NCI-H2227 (cell line): ENCODE data around the gene PARVG.

Experiments
- DNase-seq: peaks from one replicate; lab custom pipeline; 2025; ENCODE audit not compliant: unreplicated experiment; lab: John Stamatoyannopoulos, UW

The PARVG gene

DNA sequence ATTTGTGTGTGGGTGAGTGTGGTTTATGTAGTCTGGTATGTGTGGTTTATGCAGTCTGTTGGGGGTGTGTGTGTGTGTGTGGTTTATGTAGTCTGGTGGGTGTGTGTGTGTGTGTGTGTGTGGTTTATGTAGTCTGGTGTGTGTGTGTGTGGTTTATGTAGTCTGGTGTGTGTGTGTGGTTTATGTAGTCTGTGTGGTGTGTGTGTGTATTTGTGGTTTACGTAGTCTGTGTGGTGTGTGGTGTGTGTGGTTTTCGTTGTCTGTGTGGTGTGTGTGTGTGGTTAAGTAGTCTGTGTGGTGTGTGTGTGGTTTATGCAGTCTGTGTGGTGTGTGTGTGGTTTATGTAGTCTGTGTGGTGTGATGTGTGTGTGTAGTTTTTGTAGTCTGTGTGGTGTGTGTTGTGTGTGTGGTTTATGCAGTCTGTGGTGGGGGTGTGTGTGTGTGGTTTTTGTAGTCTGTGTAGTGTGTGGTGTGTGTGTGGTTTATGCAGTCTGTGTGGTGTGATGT lies 26.2 kb upstream of the PARVG start:
- peak; percentile 17 for DNase-seq

DNA sequence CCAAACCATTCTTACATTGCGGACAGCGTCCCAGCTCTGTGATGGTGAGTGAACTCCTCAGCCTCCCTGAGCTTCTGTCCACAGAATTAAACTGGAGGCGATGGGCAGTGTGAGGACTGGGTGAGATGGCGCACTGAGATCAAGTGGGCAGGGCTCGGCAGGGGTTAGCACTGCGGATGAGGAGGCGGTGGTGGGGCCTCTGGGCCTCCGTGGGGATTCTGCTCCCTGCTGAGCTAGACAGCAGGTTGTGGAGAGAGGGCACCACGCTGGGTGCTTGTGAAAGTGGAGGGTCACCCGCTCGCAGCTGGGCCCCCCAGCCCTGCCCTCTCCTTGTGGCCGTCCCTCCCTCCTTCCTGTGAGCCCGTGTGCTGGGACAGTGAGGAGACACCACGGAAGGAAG lies 25.6 kb upstream of the PARVG start:
- DNase-seq, result no peak

DNA sequence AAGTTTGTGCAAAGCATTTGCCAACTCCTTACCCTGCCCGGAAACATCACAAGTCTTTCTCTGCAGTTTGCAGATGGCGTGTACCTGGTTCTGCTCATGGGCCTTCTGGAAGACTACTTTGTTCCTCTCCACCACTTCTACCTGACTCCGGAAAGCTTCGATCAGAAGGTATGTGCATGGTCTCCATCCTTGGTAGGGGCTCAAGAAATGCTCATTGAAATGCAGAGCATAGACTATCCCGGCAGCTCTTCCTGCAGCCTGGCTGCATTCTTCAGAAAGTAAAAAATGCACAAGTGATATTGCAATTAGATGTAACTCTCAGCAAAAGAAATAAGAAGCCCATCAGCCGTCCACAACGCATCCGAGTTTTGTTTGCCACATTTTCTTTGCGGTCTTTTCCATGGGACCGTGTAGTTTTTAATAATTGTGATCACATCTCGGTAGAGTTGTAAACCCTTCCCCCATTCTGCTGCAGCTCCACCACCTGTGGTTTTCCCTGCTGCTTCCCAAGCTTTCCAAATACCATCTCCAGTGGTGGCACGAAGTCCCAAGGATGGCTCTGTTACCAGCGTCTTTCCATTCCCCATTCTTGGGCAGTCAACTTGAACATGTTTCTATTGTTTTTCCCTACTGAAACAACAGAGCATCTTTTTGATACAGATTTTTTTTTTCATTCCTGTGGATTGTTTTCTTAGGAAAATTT lies 22.7 kb upstream of the PARVG start:
- DNase-seq, result no peak

DNA sequence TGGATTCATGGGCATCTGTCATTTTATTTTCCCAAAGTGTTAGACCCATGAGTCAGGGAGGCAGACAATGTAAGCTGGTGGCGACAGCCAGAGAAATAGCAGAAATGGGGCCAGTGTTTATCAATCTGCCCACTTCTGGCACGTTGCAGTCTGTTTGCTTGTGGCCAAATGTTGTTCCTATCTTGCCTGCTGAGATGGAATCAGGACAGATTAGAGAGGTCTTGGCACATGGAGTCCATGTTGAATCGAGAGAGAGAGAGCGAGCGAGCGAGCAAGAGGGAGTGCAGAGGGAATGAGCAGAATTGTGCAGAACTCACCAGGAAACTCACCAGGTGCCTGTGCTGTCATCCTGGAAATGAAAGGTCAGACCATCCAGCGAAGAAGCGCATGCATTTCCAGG lies 21.9 kb upstream of the PARVG start:
- DNase-seq, result no peak

DNA sequence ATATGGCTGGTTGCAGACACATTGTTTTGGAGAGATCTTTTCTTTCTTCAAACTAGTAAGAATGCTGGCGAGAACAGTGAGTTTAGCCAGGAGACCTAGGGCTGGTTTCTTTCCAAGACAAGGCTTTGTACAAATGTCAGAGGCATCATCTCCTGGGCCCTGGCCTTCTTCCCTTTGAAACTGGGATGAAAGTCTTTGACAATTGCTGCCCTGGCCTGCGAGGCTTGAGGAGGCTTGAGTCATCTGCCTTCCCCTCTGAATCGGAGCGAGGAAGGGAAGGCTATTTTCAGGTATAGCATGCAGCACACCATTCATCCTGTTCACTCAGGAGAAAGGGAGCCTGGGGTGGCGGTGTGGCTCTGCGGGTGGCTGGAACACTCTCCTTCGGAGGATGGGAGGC lies 21.5 kb upstream of the PARVG start:
- DNase-seq, result no peak

DNA sequence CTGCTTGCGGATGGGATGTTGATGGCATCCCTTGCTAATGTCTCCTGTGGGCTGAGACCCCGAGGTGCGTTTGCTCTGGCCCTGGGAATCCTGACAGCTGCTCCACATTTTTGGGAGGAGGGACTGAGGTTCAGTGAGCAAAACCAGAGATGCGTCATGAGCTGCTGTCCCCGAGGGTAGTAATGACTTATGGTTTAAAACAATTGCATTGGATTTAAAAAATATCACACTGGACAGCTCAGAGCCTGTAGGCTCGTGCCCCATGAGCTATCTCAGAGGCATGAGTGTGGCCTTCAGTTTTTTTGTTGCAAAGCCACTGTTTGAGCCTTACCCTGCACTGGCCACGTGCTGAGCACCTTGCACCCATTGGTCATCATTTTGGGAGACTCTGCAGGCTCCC lies 20.9 kb upstream of the PARVG start:
- no peak for DNase-seq

DNA sequence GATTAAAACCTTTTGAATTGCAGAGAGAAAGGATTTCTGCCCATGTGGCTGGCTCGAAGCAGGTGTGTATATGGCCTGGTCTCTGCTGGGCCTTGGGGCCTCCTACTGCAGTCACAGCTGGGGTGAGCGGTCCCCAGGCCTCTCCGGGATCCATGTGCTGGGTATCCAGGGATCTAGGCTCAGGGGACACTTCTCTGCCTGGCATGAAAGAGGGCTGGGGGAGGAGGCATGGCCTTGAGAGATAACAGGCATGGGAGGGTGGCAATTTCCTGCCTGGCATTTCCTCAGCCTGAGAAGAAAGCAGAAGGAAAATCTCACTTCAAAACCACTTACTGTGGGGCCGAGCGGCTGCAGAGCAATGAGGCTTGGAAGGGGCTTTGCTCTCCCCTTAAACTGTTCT lies 20.3 kb upstream of the PARVG start:
- DNase-seq, result no peak

DNA sequence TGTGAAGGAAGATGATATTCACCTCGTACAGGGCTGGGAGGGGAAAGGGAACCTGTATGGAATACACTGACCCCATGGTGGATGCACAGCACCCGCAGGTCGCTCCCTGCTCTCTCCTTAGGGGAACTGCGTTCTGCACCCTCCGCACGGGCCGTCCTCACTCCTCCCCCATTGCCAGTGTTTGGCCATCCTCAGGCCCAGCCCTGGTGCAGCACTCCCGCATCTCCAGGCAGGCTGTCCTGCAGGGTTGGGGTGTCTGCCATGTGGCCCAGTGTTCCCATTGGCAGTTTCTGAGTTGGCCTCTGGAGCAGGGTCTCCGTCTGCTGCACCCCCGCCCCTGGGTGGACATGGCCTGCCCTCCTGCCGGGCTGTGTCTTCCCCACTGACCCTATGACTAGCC lies 19.1 kb upstream of the PARVG start:
- no peak for DNase-seq

DNA sequence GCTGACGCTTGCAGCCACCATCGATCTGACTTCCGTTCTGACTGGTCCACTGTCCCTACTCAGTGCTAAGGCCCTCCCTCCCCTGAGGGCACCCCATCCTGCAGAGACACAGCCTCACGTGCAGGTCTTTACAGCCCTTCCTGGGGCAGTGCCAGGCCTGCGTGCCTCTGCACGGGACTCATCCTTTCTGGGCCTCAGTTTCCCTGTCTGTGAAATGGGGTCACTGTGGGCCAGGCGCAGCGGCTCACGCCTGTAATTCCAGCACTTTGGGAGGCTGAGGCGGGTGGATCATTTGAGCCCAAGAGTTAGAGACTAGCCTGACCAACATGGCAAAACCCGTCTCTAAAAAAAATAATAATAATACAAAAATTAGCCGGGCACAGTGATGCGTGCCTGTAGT lies 17.8 kb upstream of the PARVG start:
- no peak for DNase-seq

DNA sequence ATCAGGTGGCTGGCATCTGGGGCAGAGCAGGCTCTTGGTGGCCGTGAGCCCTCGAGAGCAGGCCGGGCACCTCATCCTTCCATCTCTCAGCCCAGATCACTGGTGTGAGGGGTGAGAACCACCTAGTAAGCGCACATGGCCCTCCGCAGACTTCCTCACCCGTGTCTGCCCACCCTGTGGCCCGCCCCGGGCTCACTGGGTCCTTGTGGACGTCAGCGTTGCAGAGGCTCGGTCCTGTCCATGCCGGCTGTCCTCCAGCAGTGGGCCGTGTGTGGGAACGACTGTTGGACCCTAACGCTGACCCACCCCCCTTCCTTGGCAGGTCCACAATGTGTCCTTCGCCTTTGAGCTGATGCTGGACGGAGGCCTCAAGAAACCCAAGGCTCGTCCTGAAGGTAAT lies 17.2 kb upstream of the PARVG start:
- DNase-seq, result no peak

DNA sequence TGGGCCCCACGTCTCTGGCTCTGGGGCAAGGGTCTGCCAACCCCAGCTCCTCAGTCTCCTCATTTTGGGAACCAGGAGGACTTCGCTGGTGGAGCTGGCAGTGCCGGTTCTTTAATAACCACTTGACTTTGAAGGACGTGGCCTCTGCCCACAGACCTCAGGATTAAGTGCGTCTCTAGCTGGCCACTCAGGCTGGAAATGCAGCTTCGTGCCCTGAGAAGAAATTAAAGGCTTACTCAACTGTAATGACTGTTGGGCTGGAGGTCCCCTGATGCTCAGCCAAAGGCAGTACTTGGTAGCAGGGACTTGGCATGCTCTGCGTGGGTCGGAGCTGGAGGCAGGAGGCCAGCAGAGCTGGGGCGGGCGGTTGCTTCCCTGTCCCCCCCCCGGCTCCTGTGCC lies 16.7 kb upstream of the PARVG start:
- no peak for DNase-seq

DNA sequence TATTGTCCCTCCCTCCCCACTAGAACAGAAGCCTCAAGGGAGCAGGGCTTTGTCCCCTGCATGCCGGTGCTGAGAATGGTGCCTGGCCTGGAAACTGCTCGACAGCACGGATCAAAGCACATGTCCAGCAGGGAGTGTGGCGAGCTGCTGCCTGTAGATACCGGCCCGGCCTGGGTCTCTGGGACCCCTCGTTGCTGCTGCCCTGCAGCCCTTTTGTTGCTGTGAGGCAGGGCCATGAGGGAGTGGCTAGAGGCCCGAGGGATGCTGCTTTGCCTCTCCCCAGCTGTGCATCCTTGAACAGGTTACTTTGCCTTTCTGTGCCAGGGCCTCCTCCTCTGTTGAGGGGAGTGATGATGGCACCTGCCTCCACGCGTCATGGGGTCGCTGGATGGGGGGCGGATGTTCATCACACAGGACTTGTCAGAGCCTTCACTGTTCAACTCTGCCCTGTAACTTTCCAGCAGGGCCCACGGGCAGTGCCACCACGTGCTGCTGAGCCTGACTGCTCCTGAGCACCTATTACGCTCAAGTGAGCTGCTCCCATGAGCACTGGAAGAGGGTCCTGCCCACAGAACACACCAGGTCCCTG lies 15.3 kb upstream of the PARVG start:
- no peak for DNase-seq

DNA sequence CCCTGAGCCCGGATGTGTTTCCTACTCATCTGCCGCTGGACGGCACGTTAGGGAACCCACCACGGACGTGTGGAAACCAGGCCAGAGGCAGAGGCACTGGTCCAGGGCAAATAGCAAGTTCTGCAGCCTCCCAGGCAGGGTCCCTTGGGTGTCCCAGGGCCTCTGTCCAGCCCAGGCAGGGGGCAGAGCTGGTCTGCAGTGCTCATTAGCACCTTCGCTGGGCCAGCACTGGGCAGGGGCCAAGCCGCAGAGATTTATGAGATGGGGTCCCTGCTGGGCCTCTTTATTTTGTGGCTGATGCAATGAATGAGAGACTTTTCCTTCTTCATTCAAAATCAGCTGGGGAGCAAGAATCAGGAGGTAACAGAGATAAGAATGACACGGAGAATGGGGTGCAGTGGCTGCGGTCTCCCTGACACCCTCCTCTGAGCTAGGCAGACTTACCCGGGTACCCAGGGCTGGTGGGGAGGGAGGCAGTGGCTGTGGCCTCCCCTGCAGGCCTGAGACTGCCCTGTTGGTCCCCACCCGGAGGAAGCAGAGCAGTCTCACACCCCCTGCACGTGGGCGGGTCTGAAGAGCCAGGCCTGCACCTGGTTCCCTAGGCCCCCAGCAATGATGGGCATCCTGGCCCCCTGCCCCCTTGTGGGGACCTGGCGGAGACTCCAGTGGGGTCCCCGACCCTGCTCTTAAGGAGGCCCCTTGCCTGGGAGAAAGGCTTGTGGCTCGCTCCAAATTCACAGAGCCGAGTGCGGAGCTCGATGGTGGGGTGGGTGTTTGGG lies 14.0 kb upstream of the PARVG start:
- DNase-seq, result no peak

DNA sequence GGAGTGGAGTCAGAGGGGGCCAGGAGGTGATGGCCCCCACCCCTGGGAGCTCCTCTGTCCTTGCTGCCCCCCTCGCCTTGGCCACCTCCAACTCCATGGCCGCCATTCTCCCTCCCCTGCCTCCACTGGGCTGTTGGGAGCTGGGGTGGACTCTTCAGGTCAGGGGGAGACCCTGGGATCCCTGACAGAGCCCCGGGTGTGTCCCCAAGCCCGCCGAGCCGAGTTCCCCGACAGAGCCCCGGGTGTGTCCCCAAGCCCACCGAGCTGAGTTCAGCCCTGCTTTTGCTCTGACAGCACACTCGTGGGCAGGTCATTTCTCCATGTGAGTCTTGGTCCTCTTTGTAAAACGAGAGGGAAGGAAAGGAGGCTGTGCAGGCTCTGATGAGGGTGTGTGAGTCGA lies 13.2 kb upstream of the PARVG start:
- DNase-seq, result no peak

DNA sequence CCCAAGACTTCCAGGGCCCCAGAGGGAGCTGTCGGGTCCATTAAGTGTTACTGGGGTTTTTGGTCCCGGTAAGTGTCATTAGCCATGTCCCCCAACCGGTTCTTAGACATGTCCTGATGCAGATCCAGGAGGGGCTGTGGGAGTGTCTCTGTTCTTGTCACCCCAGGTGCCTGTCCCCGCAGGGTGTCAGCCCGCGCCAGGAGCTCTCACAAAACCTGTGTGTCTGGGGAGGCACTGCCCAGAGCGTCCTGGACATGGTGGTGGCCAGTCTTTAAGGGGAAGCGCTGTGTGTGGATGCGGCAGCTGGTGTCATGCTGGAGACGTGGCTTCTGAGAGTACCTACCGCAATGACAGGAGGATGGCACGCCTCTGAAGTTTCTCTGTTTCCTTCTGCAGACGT lies 12.5 kb upstream of the PARVG start:
- DNase-seq, result no peak

DNA sequence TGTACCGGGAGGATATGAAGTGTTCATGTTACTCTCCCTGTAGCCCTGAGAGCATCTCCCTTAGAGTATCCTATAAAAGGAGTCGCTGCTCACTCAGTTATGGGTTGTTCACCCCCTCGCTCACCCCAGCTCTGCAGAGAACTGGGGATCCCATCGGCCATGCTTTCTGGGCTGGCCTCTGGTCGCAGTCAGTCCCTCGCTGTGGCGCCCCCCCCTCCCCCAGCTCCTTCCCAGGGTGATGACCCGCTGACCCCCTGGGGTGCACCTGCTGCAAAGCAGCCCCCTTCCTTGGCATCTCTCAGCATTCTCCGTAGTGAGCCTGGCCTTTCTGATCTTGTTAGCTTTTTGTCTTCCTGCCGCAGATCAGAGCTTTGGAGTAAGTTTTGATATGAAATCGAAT lies 10.3 kb upstream of the PARVG start:
- no peak for DNase-seq

DNA sequence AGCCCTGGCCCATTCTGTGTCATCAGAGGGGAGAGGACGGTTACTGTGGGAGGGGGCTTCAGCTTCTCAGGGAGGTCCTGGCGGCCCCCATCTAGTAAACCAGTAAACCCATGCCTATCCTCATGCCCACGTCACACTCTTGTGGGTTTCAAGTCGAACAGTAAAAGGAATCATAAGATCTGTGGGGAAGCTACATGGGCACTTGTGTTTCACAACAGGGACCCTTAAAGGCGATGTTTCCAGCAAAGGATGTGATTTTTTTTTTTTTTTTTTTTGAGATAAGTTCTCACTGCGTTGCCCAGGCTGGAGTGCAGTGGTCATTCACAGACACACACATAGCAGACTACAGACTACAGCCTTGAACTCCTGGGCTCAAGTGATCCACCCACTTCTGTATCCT lies 9.2 kb upstream of the PARVG start:
- DNase-seq, result no peak

DNA sequence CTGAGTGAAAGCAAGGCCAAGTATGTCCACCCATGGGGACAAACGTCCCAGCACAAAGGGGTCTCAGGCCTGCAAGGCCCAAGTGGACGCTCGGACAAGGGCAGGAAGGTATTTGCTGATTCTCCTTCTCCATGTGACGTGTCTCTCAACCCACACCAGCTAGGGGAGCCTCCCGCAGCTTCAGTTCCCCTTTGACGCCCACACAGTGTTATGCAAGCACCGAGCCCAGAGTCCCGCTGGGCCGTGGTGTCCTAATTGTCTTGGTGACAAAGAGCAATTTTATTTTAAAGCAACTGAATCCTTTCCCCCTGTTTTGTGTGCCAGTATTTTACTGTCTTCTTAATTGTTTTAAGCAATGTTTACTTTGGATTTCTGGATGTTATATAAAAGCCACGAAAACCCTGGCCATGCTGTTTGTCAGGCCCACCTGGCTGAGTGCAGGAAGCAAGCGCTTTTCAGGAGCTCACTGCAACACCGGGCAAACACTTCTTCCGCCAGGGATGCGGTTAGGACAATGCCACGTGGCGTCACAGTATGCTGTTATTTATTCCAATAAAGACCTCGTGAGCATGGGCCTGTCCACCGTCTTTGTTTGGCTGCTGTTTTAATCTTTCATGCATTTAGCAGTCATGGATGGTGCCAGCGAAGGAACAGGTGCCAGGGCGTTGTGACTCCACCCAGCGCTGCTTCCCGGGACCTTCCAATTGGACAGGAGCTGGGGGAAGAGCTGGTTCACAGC lies 8.2 kb upstream of the PARVG start:
- no peak for DNase-seq

DNA sequence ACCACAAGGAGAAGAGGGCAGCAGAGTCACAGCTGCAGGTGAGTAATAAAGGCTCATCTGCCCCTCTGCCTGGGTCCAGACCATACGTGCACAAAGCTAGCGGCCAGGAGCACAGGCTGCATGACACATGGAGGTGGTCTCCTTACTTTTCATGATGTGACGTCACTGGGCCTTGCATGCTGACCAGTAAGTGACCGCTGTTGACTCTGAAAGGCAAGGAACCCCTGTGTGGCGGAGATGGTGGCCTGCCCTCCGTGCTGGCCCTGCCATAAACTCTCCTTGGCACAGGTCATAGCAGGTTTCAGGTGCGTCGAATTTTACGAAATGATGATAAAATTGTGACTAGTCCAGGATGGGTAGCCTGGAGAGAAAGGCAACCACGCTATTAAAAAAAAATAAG lies 7.6 kb upstream of the PARVG start:
- no peak for DNase-seq

DNA sequence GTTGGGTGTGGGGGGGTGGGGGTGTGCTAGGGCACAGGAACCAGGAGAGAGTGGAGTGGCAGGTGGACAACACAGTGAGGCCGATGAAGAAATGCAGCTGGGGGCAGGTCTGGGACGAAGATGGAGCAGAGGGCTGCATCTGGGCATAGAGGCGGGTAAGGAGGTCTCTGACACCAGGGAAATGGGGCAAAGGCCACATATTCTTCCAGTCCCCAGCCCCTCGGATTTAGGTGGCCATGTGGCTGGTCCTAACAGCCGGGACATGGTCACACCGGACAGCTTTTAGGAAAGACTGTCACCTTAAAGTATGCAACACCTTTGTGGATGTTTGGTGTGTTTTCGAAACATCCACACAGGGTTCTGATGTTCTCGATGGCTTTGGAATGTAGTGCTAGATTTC lies 5.0 kb upstream of the PARVG start:
- DNase-seq, result no peak

DNA sequence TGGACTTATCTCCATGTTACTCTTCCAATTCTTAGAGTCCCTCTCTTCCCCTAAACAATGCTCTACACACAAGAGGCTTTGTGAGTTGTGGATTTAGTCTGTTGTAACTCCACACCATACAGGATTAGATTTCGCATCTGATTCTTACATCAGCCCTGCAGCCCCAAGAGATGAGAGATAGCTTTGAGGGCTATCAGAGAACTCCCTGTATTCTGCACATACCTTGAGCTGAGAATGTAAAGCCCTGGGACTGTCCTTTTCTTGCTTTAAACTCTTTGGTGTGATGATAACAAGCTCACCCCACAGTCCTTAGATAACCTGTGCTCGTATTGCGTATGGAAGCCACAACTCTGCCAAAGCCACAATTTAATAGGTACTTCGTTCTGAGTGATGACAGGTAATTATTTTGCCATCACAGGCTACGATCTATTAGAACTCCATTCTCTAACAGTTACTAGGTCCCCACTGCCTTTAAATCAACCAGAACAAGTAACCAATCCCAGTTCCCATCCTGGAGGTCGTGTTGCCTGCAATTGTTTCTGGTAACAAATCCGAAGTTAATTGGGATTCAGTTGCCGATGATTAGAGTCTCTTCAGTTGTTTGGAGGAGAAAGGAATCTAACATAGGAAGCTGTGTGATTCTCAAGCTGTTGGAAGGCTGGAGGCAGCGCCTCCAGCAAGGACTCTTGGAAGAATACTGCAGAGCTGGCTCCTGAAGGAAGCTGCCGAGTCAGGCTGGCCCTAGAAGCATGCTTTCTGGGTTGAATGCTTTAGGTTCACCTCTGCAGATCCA lies 1.3 kb upstream of the PARVG start:
- DNase-seq, result peak; percentile 58
